Activated naive CD4-positive, alpha-beta T cell treated with anti-CD3 and anti-CD28 coated beads for 36 hours (primary cell): ENCODE measurements around the gene CCDC201. TPM values are rescaled to one million over a fixed set of nuclear protein-coding genes. Genes with fewer than 3 reads are reported as not detected.
"Not testable (repeated sequence)": the region's sequence is repeated elsewhere in the genome, so short reads cannot be mapped to it uniquely, and the experiment has no call there.

Experiments used
- CTCF ChIA-PET: fragments of 350-600 bp; sonication (Branson Sonifier 250); formaldehyde crosslinking; loops from one replicate; lab custom pipeline; 2021; ENCODE audit warnings: antibody characterized with exemption; lab: Charles Lee
- DNase-seq: peaks from one replicate; pipeline ENCODE4 v3.0.0-alpha.2; 2020
- H3K27ac Mint-ChIP-seq: one replicate; pipeline ENCODE4 v1.8.0; 2021; ENCODE audit warnings: mild to moderate bottlenecking, mixed read lengths
- H3K27me3 Mint-ChIP-seq: one replicate; pipeline ENCODE4 v1.8.0; 2021; ENCODE audit warnings: low read depth, mixed read lengths
- H3K36me3 Mint-ChIP-seq: one replicate; pipeline ENCODE4 v1.8.0; 2021; ENCODE audit warnings: low read depth, mixed read lengths
- H3K4me1 Mint-ChIP-seq: one replicate; pipeline ENCODE4 v1.8.0; 2021; ENCODE audit warnings: low read depth, mixed read lengths
- H3K4me3 Mint-ChIP-seq: one replicate; pipeline ENCODE4 v1.8.0; 2021; ENCODE audit warnings: mild to moderate bottlenecking, moderate library complexity, mixed read lengths
- H3K9me3 Mint-ChIP-seq: one replicate; pipeline ENCODE4 v1.8.0; 2021; ENCODE audit warnings: mixed read lengths
- intact Hi-C: fragments of 100-400 bp; cut with micrococcal nuclease; formaldehyde crosslinking; loops from one replicate; pipeline ENCODE4 v1.15.1; 2023
- total RNA-seq, 2 experiments: library from RNA; stranded (reverse); gene quantifications; one replicate each; pipeline ENCODE4 v1.2.3, GENCODE V29; 2021

Gene CCDC201
- total RNA-seq, 2 experiments from 2014 or later = not detected

- H3K9me3 Mint-ChIP-seq, H3K4me1 Mint-ChIP-seq, H3K27ac Mint-ChIP-seq, DNase-seq, H3K4me3 Mint-ChIP-seq, CTCF ChIA-PET, H3K27me3 Mint-ChIP-seq, H3K36me3 Mint-ChIP-seq, intact Hi-C loops: not testable (repeated sequence)
These were observed 46.3 kb downstream of the CCDC201 start for GRCh38 chr7:45826550-45826949.

- intact Hi-C loops, DNase-seq, H3K36me3 Mint-ChIP-seq, CTCF ChIA-PET, H3K4me1 Mint-ChIP-seq, H3K9me3 Mint-ChIP-seq, H3K27ac Mint-ChIP-seq, H3K4me3 Mint-ChIP-seq, H3K27me3 Mint-ChIP-seq: not testable (repeated sequence)
These were observed 54.1 kb downstream of the CCDC201 start for GRCh38 chr7:45818763-45819162.

- H3K36me3 Mint-ChIP-seq, H3K9me3 Mint-ChIP-seq, intact Hi-C loops, H3K27me3 Mint-ChIP-seq, DNase-seq, H3K4me3 Mint-ChIP-seq, CTCF ChIA-PET, H3K27ac Mint-ChIP-seq, H3K4me1 Mint-ChIP-seq: not testable (repeated sequence)
These were observed 55.0 kb downstream of the CCDC201 start for GRCh38 chr7:45817913-45818312.

GRCh38 chr7:45817016-45817415, 55.9 kb downstream of the CCDC201 start:
- DNase-seq, H3K27me3 Mint-ChIP-seq, H3K4me3 Mint-ChIP-seq, H3K9me3 Mint-ChIP-seq, H3K27ac Mint-ChIP-seq, H3K36me3 Mint-ChIP-seq, intact Hi-C loops, H3K4me1 Mint-ChIP-seq, CTCF ChIA-PET: not testable (repeated sequence)

- H3K27me3 Mint-ChIP-seq, DNase-seq, H3K36me3 Mint-ChIP-seq, H3K4me3 Mint-ChIP-seq, H3K27ac Mint-ChIP-seq, H3K4me1 Mint-ChIP-seq, CTCF ChIA-PET, H3K9me3 Mint-ChIP-seq, intact Hi-C loops: not testable (repeated sequence)
These were observed 58.4 kb downstream of the CCDC201 start for GRCh38 chr7:45814216-45815118.

- DNase-seq, H3K9me3 Mint-ChIP-seq, CTCF ChIA-PET, H3K27me3 Mint-ChIP-seq, H3K4me3 Mint-ChIP-seq, H3K36me3 Mint-ChIP-seq, H3K4me1 Mint-ChIP-seq, intact Hi-C loops, H3K27ac Mint-ChIP-seq: not testable (repeated sequence)
These were observed 59.1 kb downstream of the CCDC201 start for GRCh38 chr7:45813771-45814170.

GRCh38 chr7:45812946-45813345, 59.9 kb downstream of the CCDC201 start:
- Mint-ChIP-seq H3K4me3 (no peak overlapping the region), H3K36me3 (no peaks in the 10 kb centered on the region), H3K27ac (no peak overlapping the region), H3K27me3 (no peaks in the 10 kb centered on the region), H3K9me3 (no peaks in the 10 kb centered on the region), H3K4me1 (no peaks in the 10 kb centered on the region)
- DNase-seq = no peak
- CTCF ChIA-PET = no interaction called here
- intact Hi-C loops = no loop called here

- CTCF ChIA-PET, H3K4me3 Mint-ChIP-seq, H3K36me3 Mint-ChIP-seq: not testable (repeated sequence)
These were observed 61.1 kb downstream of the CCDC201 start for GRCh38 chr7:45811652-45812234.

GRCh38 chr7:45810451-45811005, 62.4 kb downstream of the CCDC201 start:
- H3K9me3 Mint-ChIP-seq, H3K27me3 Mint-ChIP-seq, H3K27ac Mint-ChIP-seq, CTCF ChIA-PET, intact Hi-C loops, DNase-seq, H3K4me1 Mint-ChIP-seq, H3K36me3 Mint-ChIP-seq, H3K4me3 Mint-ChIP-seq: not testable (repeated sequence)

More at GRCh38 chr7:45811652-45812234, 61.1 kb downstream of the CCDC201 start:
- H3K4me1 Mint-ChIP-seq, H3K27ac Mint-ChIP-seq, H3K9me3 Mint-ChIP-seq, DNase-seq, intact Hi-C loops, H3K27me3 Mint-ChIP-seq: not testable (repeated sequence)

Other genes with a start within 250 kb of the CCDC201 start
- gene IGFBP1, start 15.4 kb upstream of the CCDC201 start, total RNA-seq = not detected
- under 1 TPM in 1 of 2 experiments, not detected in 1; 0.17 TPM for gene IGFBP3, start 48.2 kb upstream of the CCDC201 start, total RNA-seq